HepG2 (cell line): Measurements from ENCODE around the gene NSF. TPM values are rescaled to one million over a fixed set of nuclear protein-coding genes. Genes with fewer than 3 reads are reported as not detected.

Experiments
- AFF4 ChIP-seq: sonication (generic); formaldehyde crosslinking; IDR thresholded peaks from 2 replicates; pipeline ENCODE4 v1.4.0; 2020; ENCODE audit warnings: missing genetic modification reagents
- HOXD1 ChIP-seq: sonication (generic); formaldehyde crosslinking; IDR thresholded peaks from 2 replicates; pipeline ENCODE4 v1.5.0; 2020; ENCODE audit warnings: missing genetic modification reagents
- KAT7 ChIP-seq: IDR thresholded peaks from 2 replicates; pipeline ENCODE4 v1.6.1; 2018; ENCODE audit warnings: borderline replicate concordance, missing compliant biosample characterization
- SIX1 ChIP-seq: sonication (generic); formaldehyde crosslinking; IDR thresholded peaks from 2 replicates; pipeline ENCODE4 v1.4.0; 2020; ENCODE audit warnings: missing genetic modification reagents, borderline replicate concordance
- ZBTB40 ChIP-seq, 2 experiments: fragments of 450-650 bp in 1 of 2; sonication (generic) in 1 of 2; formaldehyde crosslinking in 1 of 2; IDR thresholded peaks; 2 replicates each; pipeline versions ENCODE4 v1.6.1 to v1.8.0; 2016 to 2022; ENCODE audit warnings: antibody characterized with exemption in 1 of 2, mild to moderate bottlenecking in 1 of 2, missing genetic modification reagents in 1 of 2
- ZNF335 ChIP-seq: sonication (generic); formaldehyde crosslinking; IDR thresholded peaks from 2 replicates; pipeline ENCODE4 v1.4.0; 2020; ENCODE audit warnings: missing genetic modification reagents
- ZNF512B ChIP-seq: sonication (generic); formaldehyde crosslinking; IDR thresholded peaks from 2 replicates; pipeline ENCODE4 v1.5.1; 2020; ENCODE audit warnings: missing genetic modification reagents, mild to moderate bottlenecking, borderline replicate concordance
- polyA plus RNA-seq, 8 experiments: library from polyadenylated mRNA; depleted of rRNA in 3 of 8; stranded (reverse) in 7 of 8; unstranded in 1 of 8; fragments of >200 nt; fragmentation: Illumina TruSeq in 4 of 8; extraction: Trizol in 4 of 8; gene quantifications; 2 replicates each; pipeline versions ENCODE4 v1.2.1 to v1.2.3, GENCODE V29; 2011 to 2016; ENCODE audit warnings: low read depth in 4 of 8, missing spikeins in 1 of 8, mixed read lengths in 1 of 8; ENCODE audit not compliant: insufficient read depth in 1 of 8
- total RNA-seq, 5 experiments: library from RNA; depleted of rRNA; stranded (reverse); fragments of >200 nt; fragmentation: Illumina TruSeq; extraction: Trizol; gene quantifications; 2 replicates each; pipeline ENCODE4 v1.2.3, GENCODE V29; 2016; ENCODE audit warnings: low read depth in 1 of 5

NSF gene
- total and polyA plus RNA-seq, 2 of the 13 experiments (the other 11 are each of a cell fraction or from before 2014, with no cell fraction given), result 21.9 to 37.8 TPM

GRCh38 chr17:46782250-46782953 lies 191.9 kb downstream of the NSF start (continued):
- TF ChIP-seq KAT7 (CRISPR knock-in tag), result no peak
- no peak for TF ChIP-seq SIX1 (CRISPR knock-in tag)
- no peak for TF ChIP-seq ZNF335 (CRISPR knock-in tag)
- TF ChIP-seq HOXD1, result no peak
- no peak for TF ChIP-seq AFF4 (CRISPR knock-in tag)
- no peak for TF ChIP-seq ZNF512B (CRISPR knock-in tag)
- TF ChIP-seq ZBTB40 (IDR thresholded peaks at IDR 0.05), result no peak
- TF ChIP-seq ZBTB40 (CRISPR knock-in tag; IDR thresholded peaks at IDR 0.05), result 0 out of 2 replicates have a peak, but pooled peaks have one; percentile 6
